ENCODE results near the gene ALPG.
"Not testable (repeated sequence)": the region's sequence is repeated elsewhere in the genome, so short reads cannot be mapped to it uniquely, and the experiment has no call there.

Gene ALPG

DNA sequence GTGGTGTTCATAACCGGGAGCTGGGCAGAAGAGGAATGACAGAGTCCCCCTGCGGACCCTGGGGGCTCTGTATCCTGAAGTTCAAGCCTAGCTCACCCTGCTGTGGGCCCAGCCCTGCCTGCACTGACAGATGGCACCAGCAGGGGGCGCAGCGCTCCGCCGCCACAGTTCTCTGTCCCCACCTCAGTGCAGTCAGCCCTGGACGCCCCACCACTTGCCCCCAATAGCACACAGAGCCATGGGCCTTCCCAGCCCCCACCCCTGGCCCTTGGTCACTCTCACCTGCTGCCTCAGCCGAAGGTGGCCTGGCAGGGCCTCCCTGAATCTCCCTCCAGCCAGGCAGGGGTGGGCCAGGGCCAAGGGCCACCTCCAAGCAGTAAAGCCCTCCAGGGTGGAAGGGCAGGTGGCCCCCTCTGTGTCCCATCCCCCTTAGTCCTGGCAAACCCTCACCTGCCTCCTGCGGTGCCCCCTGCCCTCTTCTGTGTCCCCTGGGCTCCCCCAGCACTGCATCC, 39.7 kb downstream of the ALPG start:
- not testable (repeated sequence) for H3K36me3 Mint-ChIP-seq; H3K4me3 Mint-ChIP-seq; H3K9me3 Mint-ChIP-seq; H3K4me1 Mint-ChIP-seq; DNase-seq (ENCODE audit: low spot score in 2 of 2); H3K27ac Mint-ChIP-seq
- peak; percentile 39 for ATAC-seq

DNA sequence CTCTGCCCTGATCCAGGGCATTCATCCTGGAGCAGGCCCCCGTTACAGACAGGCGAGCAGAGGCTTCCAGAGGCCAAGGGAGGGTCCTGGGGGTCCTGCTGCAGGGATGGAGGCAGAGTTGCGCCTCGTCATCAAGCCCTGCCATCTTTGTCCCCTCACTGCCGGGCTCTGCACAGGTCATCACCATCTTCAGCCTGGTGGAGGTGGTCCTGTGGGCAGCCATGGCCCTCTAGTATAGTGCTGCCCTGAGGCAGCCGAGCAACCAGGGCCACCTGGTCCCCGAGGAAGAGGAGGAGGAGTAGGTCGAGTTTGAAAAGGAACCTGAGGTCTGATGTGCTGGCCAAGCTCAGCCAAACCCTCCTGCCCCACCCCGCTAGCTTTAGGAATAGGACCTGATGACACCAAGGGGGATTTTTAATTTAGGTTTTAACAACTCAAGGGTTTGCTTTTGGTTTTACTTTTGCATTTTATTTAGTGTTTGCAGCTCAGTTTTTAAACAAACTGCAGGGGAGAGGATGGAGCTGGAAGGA, 40.5 kb downstream of the ALPG start:
- Mint-ChIP-seq H3K4me3 (no peak overlapping the region), H3K27ac (peak overlapping the region; percentile 10), H3K36me3 (no peaks in the 10 kb centered on the region), H3K9me3 (no peaks in the 10 kb centered on the region), H3K4me1 (no peaks in the 10 kb centered on the region)
- ATAC-seq (no peak), DNase-seq (ENCODE audit: low spot score in 2 of 2) (no peak)

DNA sequence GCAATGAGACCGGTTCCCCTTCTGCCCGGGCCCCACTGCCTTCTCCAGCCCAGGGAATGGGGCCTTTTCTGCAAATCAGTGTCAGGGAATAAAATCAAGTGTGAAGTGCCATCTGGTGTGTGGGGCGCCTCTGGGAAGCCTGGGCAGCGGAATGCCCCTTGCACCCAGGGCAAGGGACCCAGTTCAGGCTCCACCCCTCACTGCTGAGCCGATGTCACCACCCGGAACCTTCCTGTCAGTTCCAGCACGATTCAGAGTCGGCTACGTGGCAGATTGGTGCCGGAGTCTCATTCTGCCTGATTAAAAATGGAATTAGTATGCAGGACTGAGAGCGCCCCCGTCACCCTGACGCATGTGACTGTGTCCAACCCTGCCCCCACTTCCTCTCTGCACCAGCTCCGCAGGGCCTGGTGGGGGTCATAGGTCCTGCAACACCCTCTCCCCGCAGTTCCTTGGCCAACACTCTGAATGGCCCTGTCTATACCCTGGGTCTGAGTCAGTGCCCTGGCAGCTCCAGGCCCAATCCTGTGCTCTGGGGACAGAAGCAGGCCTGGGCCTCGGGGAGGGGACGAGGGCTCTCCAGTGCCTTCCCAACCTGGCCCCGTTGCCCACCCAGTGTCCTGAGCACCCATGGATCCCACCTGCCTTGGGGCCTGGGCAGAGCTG, 41.1 kb downstream of the ALPG start:
- ATAC-seq (no peak), DNase-seq (ENCODE audit: low spot score in 2 of 2) (no peak)
- no peaks in the 10 kb centered on the region for H3K36me3 Mint-ChIP-seq
- no peaks in the 10 kb centered on the region for H3K4me1 Mint-ChIP-seq
- H3K4me3 Mint-ChIP-seq, result no peak overlapping the region
- H3K27ac Mint-ChIP-seq, result peak overlapping the region; percentile 10
- H3K9me3 Mint-ChIP-seq, result no peaks in the 10 kb centered on the region

DNA sequence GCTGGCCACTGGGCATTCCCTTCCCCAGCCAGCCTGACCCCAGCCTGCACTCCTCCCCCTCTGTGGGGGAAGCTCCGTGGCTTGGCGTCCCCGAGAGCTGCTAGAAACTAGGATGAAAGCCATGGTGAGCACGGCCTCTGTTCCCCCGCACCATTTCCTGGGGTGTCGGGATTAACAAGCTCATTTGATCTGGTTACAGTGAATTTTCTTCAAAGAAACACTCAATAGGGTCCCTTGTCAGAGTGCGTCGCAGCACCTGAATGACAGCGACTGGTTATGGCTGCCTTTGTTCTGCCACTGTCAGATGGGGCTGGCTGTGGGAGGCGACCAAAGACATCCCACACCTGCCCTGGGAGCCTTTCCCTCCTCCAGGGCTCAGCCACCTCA, 41.7 kb downstream of the ALPG start:
- H3K4me1 Mint-ChIP-seq, result no peaks in the 10 kb centered on the region
- no peak overlapping the region for H3K27ac Mint-ChIP-seq
- ATAC-seq (no peak), DNase-seq (ENCODE audit: low spot score in 2 of 2) (no peak)
- no peaks in the 10 kb centered on the region for H3K36me3 Mint-ChIP-seq
- H3K4me3 Mint-ChIP-seq, result no peak overlapping the region
- no peaks in the 10 kb centered on the region for H3K9me3 Mint-ChIP-seq

DNA sequence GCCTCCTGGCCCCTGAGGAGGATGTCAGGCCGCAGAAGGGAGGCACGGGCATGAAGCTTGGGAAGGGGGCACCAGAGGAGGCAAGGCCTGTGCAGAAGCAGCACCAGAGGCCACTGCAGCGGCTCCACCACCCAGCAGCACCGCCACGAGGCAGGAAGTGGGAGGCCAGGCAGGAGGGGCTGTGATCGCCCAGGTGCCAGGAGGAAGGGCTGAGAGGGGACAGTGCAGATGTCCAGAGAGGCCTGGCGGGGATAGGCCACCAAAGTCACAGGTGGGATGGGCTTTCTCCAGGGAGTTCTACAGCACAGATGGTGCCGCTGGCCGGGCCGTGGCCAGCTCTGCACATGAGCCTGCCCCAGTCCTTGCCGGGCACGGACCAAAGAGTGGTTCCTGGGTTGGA, 43.3 kb downstream of the ALPG start:
- Mint-ChIP-seq H3K27ac (peak overlapping the region; percentile 26), H3K4me3 (no peak overlapping the region), H3K36me3 (no peaks in the 10 kb centered on the region), H3K4me1 (no peaks in the 10 kb centered on the region), H3K9me3 (no peaks in the 10 kb centered on the region)
- ATAC-seq, result no peak
- no peak for DNase-seq (ENCODE audit: low spot score in 2 of 2)

DNA sequence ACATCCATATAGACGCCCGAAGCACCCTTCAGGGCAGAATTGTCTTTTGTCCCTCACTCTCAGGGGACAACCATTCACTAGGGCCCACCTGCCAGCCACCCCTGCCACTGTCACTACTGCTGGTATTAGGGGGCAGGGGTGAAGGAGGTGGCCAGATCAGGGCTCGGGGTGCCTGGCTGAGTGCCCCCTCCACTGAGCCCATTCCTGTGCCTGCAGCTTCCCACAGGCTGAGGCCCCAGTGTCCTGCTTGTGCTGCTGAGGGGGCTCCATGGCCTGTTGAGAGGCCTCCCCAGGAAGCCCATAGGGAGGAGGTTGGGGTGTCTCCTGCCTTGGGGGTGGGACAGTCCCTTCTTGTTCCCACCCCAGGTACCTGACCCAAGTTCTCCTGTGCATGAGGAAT, 45.0 kb downstream of the ALPG start:
- ATAC-seq; H3K4me3 Mint-ChIP-seq; DNase-seq (ENCODE audit: low spot score in 2 of 2); H3K27ac Mint-ChIP-seq; H3K36me3 Mint-ChIP-seq; H3K9me3 Mint-ChIP-seq; H3K4me1 Mint-ChIP-seq: not testable (repeated sequence)

DNA sequence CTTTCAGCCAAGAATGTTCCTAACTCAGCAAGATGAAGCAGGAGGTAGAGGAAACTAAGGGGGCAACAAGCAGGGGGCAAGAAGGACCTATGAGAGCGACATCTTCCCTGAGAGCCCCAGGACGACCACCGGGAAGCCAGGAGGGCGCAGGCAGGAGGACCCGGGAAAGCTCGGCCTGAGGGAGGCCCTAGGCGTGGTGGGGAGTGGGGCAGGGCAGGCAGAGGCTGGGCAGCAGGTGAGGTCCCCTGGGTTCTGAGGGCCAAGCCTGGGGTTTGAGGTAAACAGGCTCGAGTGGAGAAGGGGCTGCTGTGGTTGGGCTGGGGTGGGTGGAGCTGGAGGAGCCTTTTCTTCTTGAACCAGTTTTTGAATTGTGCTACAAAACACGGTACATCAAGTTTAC, 48.0 kb downstream of the ALPG start:
- ATAC-seq, result no peak
- H3K27ac Mint-ChIP-seq, result no peak overlapping the region

DNA sequence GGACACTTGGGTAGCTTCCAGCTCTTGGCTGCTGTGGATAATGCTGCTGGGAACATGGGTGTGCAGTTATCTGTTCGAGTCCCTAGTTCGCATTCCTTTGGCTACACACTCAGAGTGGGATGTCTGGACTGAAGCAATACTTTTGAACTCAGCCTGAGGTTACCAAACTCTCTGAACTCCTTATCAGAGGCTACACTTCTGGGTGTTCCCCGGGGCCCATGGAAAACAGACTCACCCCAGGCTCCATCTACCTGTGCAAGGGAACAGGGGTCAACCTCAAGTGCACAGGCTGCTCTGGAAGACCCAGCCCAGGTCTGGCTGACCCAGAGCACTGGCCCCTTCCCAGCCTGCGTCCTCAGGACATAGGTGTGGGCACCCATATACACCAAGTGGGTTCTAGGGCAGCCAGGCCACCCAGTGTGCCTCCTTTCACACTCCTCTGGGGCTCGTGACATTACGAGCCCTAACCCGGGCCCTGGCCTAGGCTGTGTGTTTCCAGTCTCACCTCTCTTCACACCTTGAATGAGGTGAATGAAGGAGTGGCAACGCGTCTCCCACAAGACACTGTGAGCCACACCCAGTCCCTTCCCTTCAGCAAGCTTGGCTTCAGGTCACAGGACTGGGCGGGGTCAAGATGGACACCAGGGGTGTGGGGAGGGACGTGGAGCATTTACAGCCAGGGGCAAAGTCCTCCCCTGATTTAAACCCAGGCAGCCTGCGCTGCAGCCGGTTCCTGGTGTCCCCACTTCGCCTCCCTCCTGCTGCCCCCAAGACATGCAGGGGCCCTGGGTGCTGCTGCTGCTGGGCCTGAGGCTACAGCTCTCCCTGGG, 49.0 kb downstream of the ALPG start, which contains the start of gene ALPI:
ALPI (plus strand) TSS at position 728 of the 830 bp plus-strand sequence; CDS start at position 775, 47 bp downstream.
- Mint-ChIP-seq H3K4me3 (no peak within 1 kb of the TSS), H3K36me3 (no peaks in the 10 kb centered on the region), H3K4me1 (no peaks in the 10 kb centered on the region), H3K27ac (no peak within 1 kb of the TSS), H3K9me3 (no peaks in the 10 kb centered on the region)
- ATAC-seq (no peak), DNase-seq (ENCODE audit: low spot score in 2 of 2) (no peak)

More for the DNA sequence above, 48.0 kb downstream of the ALPG start:
- H3K4me3 Mint-ChIP-seq, result no peak overlapping the region
- H3K36me3 Mint-ChIP-seq, result no peaks in the 10 kb centered on the region
- H3K9me3 Mint-ChIP-seq, result no peaks in the 10 kb centered on the region
- no peak for DNase-seq (ENCODE audit: low spot score in 2 of 2)
- no peaks in the 10 kb centered on the region for H3K4me1 Mint-ChIP-seq

DNA sequence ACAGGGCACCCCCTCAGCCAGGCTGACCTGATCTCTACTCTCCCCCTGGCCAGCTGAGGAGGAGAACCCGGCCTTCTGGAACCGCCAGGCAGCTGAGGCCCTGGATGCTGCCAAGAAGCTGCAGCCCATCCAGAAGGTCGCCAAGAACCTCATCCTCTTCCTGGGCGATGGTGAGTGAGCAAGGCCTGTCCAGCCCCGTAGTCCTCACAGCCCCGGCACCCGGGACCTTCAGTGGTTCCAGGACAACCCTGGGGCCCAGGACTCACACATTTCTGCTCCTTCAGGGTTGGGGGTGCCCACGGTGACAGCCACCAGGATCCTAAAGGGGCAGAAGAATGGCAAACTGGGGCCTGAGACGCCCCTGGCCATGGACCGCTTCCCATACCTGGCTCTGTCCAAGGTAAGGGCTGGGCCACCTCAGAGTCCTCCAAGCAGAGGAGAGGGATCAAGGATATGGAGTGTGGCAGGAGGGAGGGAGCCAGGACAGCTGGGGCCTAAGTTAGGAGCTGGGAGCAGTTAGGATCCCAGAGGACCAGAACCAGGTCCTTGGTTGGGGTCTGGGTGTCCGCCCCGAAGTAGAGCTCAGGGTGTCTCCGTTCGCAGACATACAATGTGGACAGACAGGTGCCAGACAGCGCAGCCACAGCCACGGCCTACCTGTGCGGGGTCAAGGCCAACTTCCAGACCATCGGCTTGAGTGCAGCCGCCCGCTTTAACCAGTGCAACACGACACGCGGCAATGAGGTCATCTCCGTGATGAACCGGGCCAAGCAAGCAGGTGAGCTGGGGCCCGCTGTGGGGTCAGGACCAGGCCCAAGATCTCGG, 49.9 kb downstream of the ALPG start:
- no peaks in the 10 kb centered on the region for H3K9me3 Mint-ChIP-seq
- DNase-seq (ENCODE audit: low spot score in 2 of 2) (no peak), ATAC-seq (no peak)
- no peaks in the 10 kb centered on the region for H3K4me1 Mint-ChIP-seq
- H3K36me3 Mint-ChIP-seq, result no peaks in the 10 kb centered on the region
- no peak overlapping the region for H3K27ac Mint-ChIP-seq
- H3K4me3 Mint-ChIP-seq, result no peak overlapping the region

DNA sequence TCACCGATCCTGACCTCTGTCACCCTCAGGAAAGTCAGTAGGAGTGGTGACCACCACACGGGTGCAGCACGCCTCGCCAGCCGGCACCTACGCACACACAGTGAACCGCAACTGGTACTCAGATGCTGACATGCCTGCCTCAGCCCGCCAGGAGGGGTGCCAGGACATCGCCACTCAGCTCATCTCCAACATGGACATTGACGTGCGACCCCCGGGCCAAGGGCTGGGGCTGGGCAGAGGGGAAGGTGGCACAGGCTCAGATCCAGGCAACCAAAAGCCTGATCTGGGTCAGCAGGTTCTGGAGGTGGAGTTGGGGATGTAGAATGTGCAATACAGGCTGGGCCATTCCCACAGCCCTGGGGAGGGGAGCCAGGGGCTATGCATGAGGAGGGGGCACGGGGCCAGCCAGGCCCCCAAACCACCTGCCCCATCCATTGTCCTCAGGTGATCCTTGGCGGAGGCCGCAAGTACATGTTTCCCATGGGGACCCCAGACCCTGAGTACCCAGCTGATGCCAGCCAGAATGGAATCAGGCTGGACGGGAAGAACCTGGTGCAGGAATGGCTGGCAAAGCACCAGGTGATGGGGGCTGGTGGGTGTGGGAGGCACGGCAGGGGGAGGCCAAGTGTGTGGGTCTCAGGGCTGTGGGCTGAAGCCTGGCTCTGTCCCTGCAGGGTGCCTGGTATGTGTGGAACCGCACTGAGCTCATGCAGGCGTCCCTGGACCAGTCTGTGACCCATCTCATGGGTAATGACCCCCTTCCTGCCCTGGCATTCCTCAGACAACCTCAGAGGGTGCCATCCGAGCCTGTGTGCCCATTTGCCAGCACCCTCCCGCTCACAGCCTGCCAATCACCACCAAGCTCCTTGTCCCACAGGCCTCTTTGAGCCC, 50.7 kb downstream of the ALPG start:
- no peaks in the 10 kb centered on the region for H3K4me1 Mint-ChIP-seq
- no peak overlapping the region for H3K4me3 Mint-ChIP-seq
- no peak overlapping the region for H3K27ac Mint-ChIP-seq

DNA sequence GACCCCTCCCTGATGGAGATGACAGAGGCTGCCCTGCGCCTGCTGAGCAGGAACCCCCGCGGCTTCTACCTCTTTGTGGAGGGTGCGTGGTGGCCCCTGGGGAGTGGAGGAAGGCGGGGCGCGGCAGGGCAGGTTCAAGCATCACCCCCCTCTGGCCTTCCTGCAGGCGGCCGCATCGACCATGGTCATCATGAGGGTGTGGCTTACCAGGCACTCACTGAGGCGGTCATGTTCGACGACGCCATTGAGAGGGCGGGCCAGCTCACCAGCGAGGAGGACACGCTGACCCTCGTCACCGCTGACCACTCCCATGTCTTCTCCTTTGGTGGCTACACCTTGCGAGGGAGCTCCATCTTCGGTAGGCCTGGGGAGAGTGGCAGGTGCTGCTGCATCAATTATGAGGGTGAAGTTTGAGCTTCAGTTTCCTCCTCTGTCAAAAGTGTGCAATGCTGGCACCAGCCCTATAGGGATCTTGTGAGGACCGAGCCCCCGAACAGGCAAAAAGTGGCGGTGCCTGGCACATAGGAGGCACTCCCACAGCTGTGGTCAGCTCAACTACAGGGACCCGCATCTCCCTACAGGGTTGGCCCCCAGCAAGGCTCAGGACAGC, 51.5 kb downstream of the ALPG start:
- Mint-ChIP-seq H3K27ac (no peak overlapping the region), H3K36me3 (no peaks in the 10 kb centered on the region), H3K4me1 (no peaks in the 10 kb centered on the region), H3K9me3 (no peaks in the 10 kb centered on the region), H3K4me3 (no peak overlapping the region)
- DNase-seq (ENCODE audit: low spot score in 2 of 2) (no peak), ATAC-seq (no peak)

More for the DNA sequence above, 50.7 kb downstream of the ALPG start:
- DNase-seq (ENCODE audit: low spot score in 2 of 2) (no peak), ATAC-seq (no peak)
- Mint-ChIP-seq H3K9me3 (no peaks in the 10 kb centered on the region), H3K36me3 (no peaks in the 10 kb centered on the region)

DNA sequence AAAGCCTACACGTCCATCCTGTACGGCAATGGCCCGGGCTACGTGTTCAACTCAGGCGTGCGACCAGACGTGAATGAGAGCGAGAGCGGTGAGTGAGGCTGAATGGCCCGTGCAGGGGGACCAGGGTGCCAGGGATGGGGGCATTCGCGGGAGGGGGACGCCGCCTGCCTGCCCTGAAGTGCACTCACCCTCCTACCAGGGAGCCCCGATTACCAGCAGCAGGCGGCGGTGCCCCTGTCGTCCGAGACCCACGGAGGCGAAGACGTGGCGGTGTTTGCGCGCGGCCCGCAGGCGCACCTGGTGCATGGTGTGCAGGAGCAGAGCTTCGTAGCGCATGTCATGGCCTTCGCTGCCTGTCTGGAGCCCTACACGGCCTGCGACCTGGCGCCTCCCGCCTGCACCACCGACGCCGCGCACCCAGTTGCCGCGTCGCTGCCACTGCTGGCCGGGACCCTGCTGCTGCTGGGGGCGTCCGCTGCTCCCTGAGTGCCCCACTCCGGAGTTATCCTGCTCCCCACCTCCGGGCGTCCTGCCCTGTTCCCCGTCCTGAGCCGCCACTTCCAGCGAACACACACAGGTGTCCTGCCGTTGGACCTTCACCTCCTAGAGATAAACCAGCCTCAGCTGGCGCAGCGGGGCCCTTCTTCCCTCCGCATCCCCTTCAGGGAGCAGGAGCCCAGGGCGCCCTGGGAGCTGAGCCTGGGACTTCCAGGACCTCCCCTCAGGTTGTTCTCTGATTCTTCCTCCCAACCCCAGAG, 52.2 kb downstream of the ALPG start:
- Mint-ChIP-seq H3K4me3 (no peak overlapping the region), H3K9me3 (no peaks in the 10 kb centered on the region), H3K36me3 (no peaks in the 10 kb centered on the region), H3K4me1 (no peaks in the 10 kb centered on the region), H3K27ac (no peak overlapping the region)
- DNase-seq (ENCODE audit: low spot score in 2 of 2), result no peak
- ATAC-seq, result no peak

DNA sequence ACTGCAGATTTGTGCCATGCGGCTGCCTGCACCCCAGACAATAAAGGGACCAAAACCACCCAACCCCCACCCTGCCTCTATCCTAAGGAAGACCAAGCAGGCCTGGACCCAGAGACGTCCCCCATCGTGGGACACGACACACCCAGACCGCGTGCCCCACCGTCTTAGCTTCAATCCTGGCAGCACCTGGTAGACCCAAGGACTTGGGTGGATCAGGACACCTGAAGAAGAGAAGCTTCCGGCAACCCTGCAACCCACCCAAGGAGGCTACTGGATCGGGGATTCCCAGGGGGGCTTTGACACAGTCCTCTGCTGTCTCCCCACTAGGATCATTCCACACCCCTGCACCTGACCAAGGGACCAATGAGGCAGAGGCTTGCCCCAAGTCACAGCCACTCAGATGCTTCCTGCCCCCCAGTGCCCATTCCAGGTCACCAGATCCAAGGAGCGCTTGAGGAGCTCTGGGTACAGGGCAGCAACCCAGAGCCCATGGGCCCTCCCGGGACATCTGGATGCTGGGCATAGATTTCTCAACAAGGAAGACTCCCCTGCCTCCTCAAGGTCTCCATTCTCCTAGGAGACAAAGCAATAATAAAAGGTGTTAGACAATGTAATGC, 52.9 kb downstream of the ALPG start:
- H3K9me3 Mint-ChIP-seq, result no peaks in the 10 kb centered on the region
- DNase-seq (ENCODE audit: low spot score in 2 of 2) (no peak), ATAC-seq (no peak)
- H3K4me3 Mint-ChIP-seq, result no peak overlapping the region
- no peaks in the 10 kb centered on the region for H3K36me3 Mint-ChIP-seq
- H3K27ac Mint-ChIP-seq, result no peak overlapping the region
- no peaks in the 10 kb centered on the region for H3K4me1 Mint-ChIP-seq
